ENCODE results near the gene ZNF784. TPM values are rescaled to one million over a fixed set of nuclear protein-coding genes. Genes with fewer than 3 reads are reported as not detected.

ZNF784 gene
- total and polyA plus RNA-seq, 2 of the 13 experiments (the other 11 are each of a cell fraction or from before 2014, with no cell fraction given) = 4.1 to 4.2 TPM

GRCh38 chr19:55580628-55581144 lies 43.7 kb downstream of the ZNF784 start, which contains the start of gene ZNF579 (continued):
- TF ChIP-seq MIER3 (CRISPR knock-in tag; IDR thresholded peaks at IDR 0.05; ENCODE audit: borderline replicate concordance) = peak; percentile 56; the same call in 1 of the 2 replicates
- TF ChIP-seq TAF1 (CRISPR knock-in tag; IDR thresholded peaks at IDR 0.05) = peak; percentile 53; the same call in 1 of the 2 replicates
- TF ChIP-seq ZNF510 (CRISPR knock-in tag; IDR thresholded peaks at IDR 0.05; ENCODE audit: low read depth) = no peak
- peak; percentile 77 for TF ChIP-seq HDAC1 (CRISPR knock-in tag; IDR thresholded peaks at IDR 0.05)
- TF ChIP-seq CREB1 (IDR thresholded peaks at IDR 0.05) = no peak
- 0 out of 2 replicates have a peak, but pooled peaks have one; percentile 14 for TF ChIP-seq CREB1 (CRISPR knock-in tag; IDR thresholded peaks at IDR 0.05)
- TF ChIP-seq ZNF383 (CRISPR knock-in tag; IDR thresholded peaks at IDR 0.05; ENCODE audit: borderline replicate concordance) = no peak
- peak; percentile 81; the same call in 1 of the 2 replicates for TF ChIP-seq ZNF331 (CRISPR knock-in tag; IDR thresholded peaks at IDR 0.05)
- no peak for TF ChIP-seq HOXA5 (CRISPR knock-in tag; IDR thresholded peaks at IDR 0.05)
- peak; percentile 65; the same call in 1 of the 2 replicates for TF ChIP-seq SNAPC2 (CRISPR knock-in tag; IDR thresholded peaks at IDR 0.05)
- no peak for TF ChIP-seq CHD4 (IDR thresholded peaks at IDR 0.05; ENCODE audit: borderline replicate concordance, low read length)
- TF ChIP-seq CC2D1A (CRISPR knock-in tag; IDR thresholded peaks at IDR 0.05) = no peak
- no peak for TF ChIP-seq ZNF205 (CRISPR knock-in tag; IDR thresholded peaks at IDR 0.05)
- peak; percentile 45; the same call in 1 of the 2 replicates for TF ChIP-seq KDM5B (CRISPR knock-in tag; IDR thresholded peaks at IDR 0.05; ENCODE audit: borderline replicate concordance)
- TF ChIP-seq RXRB (CRISPR knock-in tag; IDR thresholded peaks at IDR 0.05; ENCODE audit: borderline replicate concordance) = 0 out of 2 replicates have a peak, but pooled peaks have one; percentile 24
- TF ChIP-seq ZNF557 (CRISPR knock-in tag; IDR thresholded peaks at IDR 0.05) = no peak
- TF ChIP-seq, protein P1, sequence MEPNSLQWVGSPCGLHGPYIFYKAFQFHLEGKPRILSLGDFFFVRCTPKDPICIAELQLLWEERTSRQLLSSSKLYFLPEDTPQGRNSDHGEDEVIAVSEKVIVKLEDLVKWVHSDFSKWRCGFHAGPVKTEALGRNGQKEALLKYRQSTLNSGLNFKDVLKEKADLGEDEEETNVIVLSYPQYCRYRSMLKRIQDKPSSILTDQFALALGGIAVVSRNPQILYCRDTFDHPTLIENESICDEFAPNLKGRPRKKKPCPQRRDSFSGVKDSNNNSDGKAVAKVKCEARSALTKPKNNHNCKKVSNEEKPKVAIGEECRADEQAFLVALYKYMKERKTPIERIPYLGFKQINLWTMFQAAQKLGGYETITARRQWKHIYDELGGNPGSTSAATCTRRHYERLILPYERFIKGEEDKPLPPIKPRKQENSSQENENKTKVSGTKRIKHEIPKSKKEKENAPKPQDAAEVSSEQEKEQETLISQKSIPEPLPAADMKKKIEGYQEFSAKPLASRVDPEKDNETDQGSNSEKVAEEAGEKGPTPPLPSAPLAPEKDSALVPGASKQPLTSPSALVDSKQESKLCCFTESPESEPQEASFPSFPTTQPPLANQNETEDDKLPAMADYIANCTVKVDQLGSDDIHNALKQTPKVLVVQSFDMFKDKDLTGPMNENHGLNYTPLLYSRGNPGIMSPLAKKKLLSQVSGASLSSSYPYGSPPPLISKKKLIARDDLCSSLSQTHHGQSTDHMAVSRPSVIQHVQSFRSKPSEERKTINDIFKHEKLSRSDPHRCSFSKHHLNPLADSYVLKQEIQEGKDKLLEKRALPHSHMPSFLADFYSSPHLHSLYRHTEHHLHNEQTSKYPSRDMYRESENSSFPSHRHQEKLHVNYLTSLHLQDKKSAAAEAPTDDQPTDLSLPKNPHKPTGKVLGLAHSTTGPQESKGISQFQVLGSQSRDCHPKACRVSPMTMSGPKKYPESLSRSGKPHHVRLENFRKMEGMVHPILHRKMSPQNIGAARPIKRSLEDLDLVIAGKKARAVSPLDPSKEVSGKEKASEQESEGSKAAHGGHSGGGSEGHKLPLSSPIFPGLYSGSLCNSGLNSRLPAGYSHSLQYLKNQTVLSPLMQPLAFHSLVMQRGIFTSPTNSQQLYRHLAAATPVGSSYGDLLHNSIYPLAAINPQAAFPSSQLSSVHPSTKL (CRISPR knock-in tag; IDR thresholded peaks at IDR 0.05) = peak; percentile 24; the same call in 1 of the 2 replicates
- TF ChIP-seq ZNF382 (CRISPR knock-in tag; IDR thresholded peaks at IDR 0.05; ENCODE audit: borderline replicate concordance) = no peak
- TF ChIP-seq ZNF276 (CRISPR knock-in tag; IDR thresholded peaks at IDR 0.05; ENCODE audit: low read depth) = no peak
- no peak for TF ChIP-seq ZNF552 (CRISPR knock-in tag; IDR thresholded peaks at IDR 0.05; ENCODE audit: borderline replicate concordance)
- peak; percentile 94 for TF ChIP-seq GABPB1 (CRISPR knock-in tag; IDR thresholded peaks at IDR 0.05)
- TF ChIP-seq ZNF776 (CRISPR knock-in tag; IDR thresholded peaks at IDR 0.05) = no peak
- TF ChIP-seq ZNF770 (CRISPR knock-in tag; IDR thresholded peaks at IDR 0.05) = peak; percentile 46

Data from HepG2 (cell line).